ENCODE results near the gene SMARCC1. TPM values are rescaled to one million over a fixed set of nuclear protein-coding genes. Genes with fewer than 3 reads are reported as not detected.

The SMARCC1 gene
- total and polyA plus RNA-seq, 4 donors, result 11.7 to 83.0 (median 37.5) TPM

- Histone ChIP-seq H3K27ac (ENCODE audit: low read depth in 1 of 2, low read length in 1 of 2) (no peak overlapping the region), H3K36me3 (ENCODE audit: control insufficient read depth in 4 of 4, insufficient read depth in 4 of 4, low read length in 4 of 4) (peaks cover 18 to 33% (median 29%) of the 10 kb centered on the region in 4 donors), H3K4me3 (no peak overlapping the region), H3K9ac (ENCODE audit: insufficient read depth in 1 of 2, low read length in 2 of 2) (no peak overlapping the region), H3K9me3 (ENCODE audit: control insufficient read depth in 4 of 4, insufficient read depth in 3 of 4, low read length in 3 of 4) (no peaks in the 10 kb centered on the region), H3K4me1 (ENCODE audit: control insufficient read depth in 5 of 5, insufficient read depth in 5 of 5, low read length in 5 of 5) (peaks cover 0 to 8% (median 6%) of the 10 kb centered on the region in 5 donors), H3K27me3 (ENCODE audit: control insufficient read depth in 3 of 3, insufficient read depth in 3 of 3, low read length in 2 of 3) (no peaks in the 10 kb centered on the region)
- ATAC-seq (ENCODE audit: insufficient read depth, low FRiP score) (no peak), DNase-seq (no peak)
- TF ChIP-seq, protein P1, sequence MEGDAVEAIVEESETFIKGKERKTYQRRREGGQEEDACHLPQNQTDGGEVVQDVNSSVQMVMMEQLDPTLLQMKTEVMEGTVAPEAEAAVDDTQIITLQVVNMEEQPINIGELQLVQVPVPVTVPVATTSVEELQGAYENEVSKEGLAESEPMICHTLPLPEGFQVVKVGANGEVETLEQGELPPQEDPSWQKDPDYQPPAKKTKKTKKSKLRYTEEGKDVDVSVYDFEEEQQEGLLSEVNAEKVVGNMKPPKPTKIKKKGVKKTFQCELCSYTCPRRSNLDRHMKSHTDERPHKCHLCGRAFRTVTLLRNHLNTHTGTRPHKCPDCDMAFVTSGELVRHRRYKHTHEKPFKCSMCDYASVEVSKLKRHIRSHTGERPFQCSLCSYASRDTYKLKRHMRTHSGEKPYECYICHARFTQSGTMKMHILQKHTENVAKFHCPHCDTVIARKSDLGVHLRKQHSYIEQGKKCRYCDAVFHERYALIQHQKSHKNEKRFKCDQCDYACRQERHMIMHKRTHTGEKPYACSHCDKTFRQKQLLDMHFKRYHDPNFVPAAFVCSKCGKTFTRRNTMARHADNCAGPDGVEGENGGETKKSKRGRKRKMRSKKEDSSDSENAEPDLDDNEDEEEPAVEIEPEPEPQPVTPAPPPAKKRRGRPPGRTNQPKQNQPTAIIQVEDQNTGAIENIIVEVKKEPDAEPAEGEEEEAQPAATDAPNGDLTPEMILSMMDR (IDR thresholded peaks at IDR 0.05; ENCODE audit: control extremely low read depth, extremely low read depth), result no peak
- 93 to 96% methylated on average over 7 of the region's 7 CpGs for WGBS, 2 donors
These were observed 193.6 kb downstream of the SMARCC1 start for GRCh38 chr3:47588053-47588452.

DNA sequence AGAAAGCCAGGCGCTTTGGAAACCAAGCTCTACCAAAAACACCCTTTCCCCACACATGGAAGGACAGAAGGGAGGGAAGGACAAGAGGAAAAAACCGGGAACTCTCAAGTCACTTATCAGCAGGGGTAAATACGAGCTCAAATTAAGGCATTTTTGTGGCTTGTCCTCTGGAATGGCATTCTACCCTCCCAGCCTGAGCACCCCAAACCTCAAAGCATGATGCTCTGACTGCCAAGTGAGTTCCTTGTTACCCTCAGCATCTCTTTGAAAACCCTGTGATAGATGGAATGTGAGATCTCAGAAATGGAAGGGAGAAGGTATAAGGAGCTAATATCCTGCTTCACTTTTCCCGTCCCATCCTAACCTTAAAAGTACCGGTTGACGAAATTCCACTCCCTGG lies 194.9 kb downstream of the SMARCC1 start:
- Histone ChIP-seq H3K4me1 (ENCODE audit: control insufficient read depth in 5 of 5, insufficient read depth in 5 of 5, low read length in 5 of 5) (peaks cover 0 to 2% (median 0%) of the 10 kb centered on the region in 5 donors), H3K9ac (ENCODE audit: insufficient read depth in 1 of 2, low read length in 2 of 2) (no peak overlapping the region), H3K27me3 (ENCODE audit: control insufficient read depth in 3 of 3, insufficient read depth in 3 of 3, low read length in 2 of 3) (no peaks in the 10 kb centered on the region), H3K4me3 (no peak overlapping the region), H3K27ac (ENCODE audit: low read depth in 1 of 2, low read length in 1 of 2) (no peak overlapping the region), H3K36me3 (ENCODE audit: control insufficient read depth in 4 of 4, insufficient read depth in 4 of 4, low read length in 4 of 4) (peaks cover 18 to 33% (median 29%) of the 10 kb centered on the region in 4 donors), H3K9me3 (ENCODE audit: control insufficient read depth in 4 of 4, insufficient read depth in 3 of 4, low read length in 3 of 4) (no peaks in the 10 kb centered on the region)
- DNase-seq, result no peak
- TF ChIP-seq, protein P1 (IDR thresholded peaks at IDR 0.05; ENCODE audit: control extremely low read depth, extremely low read depth), result no peak
- WGBS, 2 donors, result 87 to 95% methylated on average over 6 of the region's 6 CpGs
- ATAC-seq (ENCODE audit: insufficient read depth, low FRiP score), result no peak

DNA sequence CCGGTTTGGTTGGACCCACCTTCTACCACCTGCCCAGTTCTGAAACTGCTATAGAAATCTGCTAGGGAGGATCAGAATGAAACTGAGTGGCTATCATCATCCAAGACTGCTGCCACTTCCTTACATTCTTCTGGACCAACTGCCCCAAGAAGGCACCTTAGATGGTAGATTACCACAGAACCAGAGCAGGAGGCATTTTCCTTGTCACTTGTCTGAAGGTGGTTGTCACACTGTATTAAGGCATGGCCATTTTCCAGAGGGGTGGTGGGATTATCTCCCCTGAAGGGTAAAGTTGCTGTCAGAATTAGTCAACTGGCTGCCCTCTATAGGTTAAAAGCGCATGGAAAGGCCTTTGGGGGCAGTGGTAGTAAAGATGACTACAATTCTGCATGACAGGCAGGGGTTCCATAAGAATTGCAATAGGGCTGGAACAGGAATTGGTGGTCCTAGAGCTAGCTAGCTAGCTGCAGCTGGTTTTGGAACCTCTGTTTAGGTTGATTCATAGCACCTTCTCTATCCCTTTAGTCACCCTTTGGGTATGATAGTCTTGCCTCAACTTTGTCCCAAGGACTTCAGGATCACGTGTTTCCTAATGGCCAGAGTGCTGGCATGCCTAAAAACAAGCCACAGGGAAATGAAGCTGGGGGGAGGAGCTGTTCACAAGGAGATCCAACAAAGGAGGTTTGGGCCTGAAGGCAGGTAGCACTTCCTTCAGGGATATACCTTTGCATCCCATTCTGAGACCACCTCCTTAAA lies 198.2 kb downstream of the SMARCC1 start:
- peaks cover 0 to 13% (median 9%) of the 10 kb centered on the region in 3 donors for H3K27me3 ChIP-seq (ENCODE audit: control insufficient read depth in 3 of 3, insufficient read depth in 3 of 3, low read length in 2 of 3)
- DNase-seq (no peak), ATAC-seq (ENCODE audit: insufficient read depth, low FRiP score) (no peak)
- peaks cover 11 to 17% (median 14%) of the 10 kb centered on the region in 4 donors for H3K36me3 ChIP-seq (ENCODE audit: control insufficient read depth in 4 of 4, insufficient read depth in 4 of 4, low read length in 4 of 4)
- H3K9me3 ChIP-seq (ENCODE audit: control insufficient read depth in 4 of 4, insufficient read depth in 3 of 4, low read length in 3 of 4), result no peaks in the 10 kb centered on the region
- no peak overlapping the region for H3K9ac ChIP-seq (ENCODE audit: insufficient read depth in 1 of 2, low read length in 2 of 2)
- WGBS, 2 donors, result 80 to 83% methylated on average over 3 of the region's 3 CpGs
- H3K4me1 ChIP-seq (ENCODE audit: control insufficient read depth in 5 of 5, insufficient read depth in 5 of 5, low read length in 5 of 5), result peaks cover 0 to 1% (median 0%) of the 10 kb centered on the region in 5 donors
- no peak overlapping the region for H3K27ac ChIP-seq (ENCODE audit: low read depth in 1 of 2, low read length in 1 of 2)
- TF ChIP-seq, protein P1 (IDR thresholded peaks at IDR 0.05; ENCODE audit: control extremely low read depth, extremely low read depth), result no peak
- H3K4me3 ChIP-seq, result no peak overlapping the region
